CD4-positive, alpha-beta T cell (primary cell): ENCODE data around the gene MREG. TPM values are rescaled to one million over a fixed set of nuclear protein-coding genes. Genes with fewer than 3 reads are reported as not detected.

ENCODE experiments used
- ATAC-seq: fragments of 200-7000 bp; cut with Tn5 transposase; one replicate; pipeline ENCODE4 v1.10.0; 2022; ENCODE audit warnings: mild to moderate bottlenecking; ENCODE audit not compliant: poor library complexity
- CTCF ChIA-PET: fragments of 350-600 bp; sonication (Branson Sonifier 250); formaldehyde crosslinking; loops from one replicate; lab custom pipeline; 2021; ENCODE audit warnings: antibody characterized with exemption, inconsistent platforms; lab: Charles Lee
- POLR2A ChIA-PET: fragments of 350-600 bp; sonication (Branson Sonifier 250); formaldehyde crosslinking; loops from one replicate; lab custom pipeline; 2021; ENCODE audit warnings: antibody characterized with exemption, inconsistent platforms; lab: Charles Lee
- DNase-seq, 14 experiments: peaks; one replicate each; pipeline ENCODE4 v3.0.0-alpha.2; 2013 to 2020; ENCODE audit warnings: mixed read lengths in 2 of 14
- H3K27ac ChIP-seq, 2 donors: one replicate each; pipeline versions ENCODE4 v1.5.1 to v1.7.0; 2013; ENCODE audit warnings: low read length in 2 of 2, low read depth in 1 of 2, mild to moderate bottlenecking in 1 of 2
- H3K27me3 ChIP-seq, 2 experiments: 1 replicate in 1 of 2; 2 replicates in 1 of 2; pipeline versions ENCODE4 v1.6.1 to v1.7.0; 2013; ENCODE audit warnings: low read length in 2 of 2, control low read depth in 1 of 2, mild to moderate bottlenecking in 1 of 2, moderate library complexity in 1 of 2; ENCODE audit not compliant: insufficient read depth in 2 of 2, control insufficient read depth in 1 of 2
- H3K36me3 ChIP-seq: one replicate; pipeline ENCODE4 v1.6.1; 2013; ENCODE audit warnings: low read length, control low read depth; ENCODE audit not compliant: insufficient read depth
- H3K4me1 ChIP-seq: one replicate; pipeline ENCODE4 v1.6.1; 2013; ENCODE audit warnings: low read length, control low read depth; ENCODE audit not compliant: insufficient read depth
- H3K4me3 ChIP-seq: one replicate; pipeline ENCODE4 v1.5.1; 2013; ENCODE audit warnings: mild to moderate bottlenecking, low read length, moderate library complexity
- H3K9me3 ChIP-seq, 2 experiments: 1 replicate in 1 of 2; 2 replicates in 1 of 2; pipeline versions ENCODE4 v1.6.1 to v1.7.0; 2013; ENCODE audit warnings: low read length in 2 of 2, mild to moderate bottlenecking in 2 of 2, control low read depth in 1 of 2, moderate library complexity in 1 of 2; ENCODE audit not compliant: control insufficient read depth in 1 of 2, insufficient read depth in 1 of 2
- H3K27ac Mint-ChIP-seq: one replicate; pipeline ENCODE4 v1.8.0; 2020; ENCODE audit warnings: mixed read lengths
- H3K27me3 Mint-ChIP-seq: one replicate; pipeline ENCODE4 v1.8.0; 2021; ENCODE audit warnings: mixed read lengths
- H3K36me3 Mint-ChIP-seq: one replicate; pipeline ENCODE4 v1.8.0; 2021; ENCODE audit warnings: low read depth, mixed read lengths
- H3K4me1 Mint-ChIP-seq: one replicate; pipeline ENCODE4 v1.8.0; 2021; ENCODE audit warnings: low read depth, mixed read lengths
- H3K4me3 Mint-ChIP-seq: one replicate; pipeline ENCODE4 v1.8.0; 2020; ENCODE audit warnings: mild to moderate bottlenecking, mixed read lengths
- H3K9me3 Mint-ChIP-seq: one replicate; pipeline ENCODE4 v1.8.0; 2020; ENCODE audit warnings: mixed read lengths
- intact Hi-C, 2 experiments: fragments of 100-400 bp; cut with DNase I in 1 of 2; cut with micrococcal nuclease in 1 of 2; formaldehyde crosslinking; loops; one replicate each; pipeline versions ENCODE4 v1.15.1 to v1.9.0; 2023 to 2025; cut with DNase I, micrococcal nuclease
- total RNA-seq, 174 experiments: library from RNA in 2 of 174; stranded (reverse) in 2 of 174; gene quantifications; one replicate each; pipeline ENCODE4 v1.2.3 and lab custom pipeline; 2021 to 2026
- TF ChIP-seq, protein P1 (sequence below): fragments of 200-600 bp; IDR thresholded peaks from one replicate; pipeline ENCODE4 v1.8.0; 2022; ENCODE audit warnings: antibody characterized with exemption, mild to moderate bottlenecking

Gene MREG
- total RNA-seq, 2 experiments from 2014 or later: 1.8 to 2.8 TPM

- POLR2A ChIA-PET: no interaction called here
- DNase-seq (no peak), ATAC-seq (no peak)
- Histone ChIP-seq H3K36me3 (peaks cover 36% of the 10 kb centered on the region), H3K9me3 (no peaks in the 10 kb centered on the region), H3K27me3 (no peaks in the 10 kb centered on the region), H3K4me3 (no peak overlapping the region), H3K27ac (no peak overlapping the region), H3K4me1 (no peaks in the 10 kb centered on the region)
- H3K9me3 Mint-ChIP-seq: no peaks in the 10 kb centered on the region
- H3K36me3 Mint-ChIP-seq: peaks cover 69% of the 10 kb centered on the region
- no peak overlapping the region for H3K27ac Mint-ChIP-seq
- CTCF ChIA-PET: interaction anchor here (0.9 kb wide), 1 partner anchor 9 kb away, joined by 3 read pairs; no protein-coding TSS in a partner anchor
- intact Hi-C loops: no loop called here
- TF ChIP-seq, protein P1, sequence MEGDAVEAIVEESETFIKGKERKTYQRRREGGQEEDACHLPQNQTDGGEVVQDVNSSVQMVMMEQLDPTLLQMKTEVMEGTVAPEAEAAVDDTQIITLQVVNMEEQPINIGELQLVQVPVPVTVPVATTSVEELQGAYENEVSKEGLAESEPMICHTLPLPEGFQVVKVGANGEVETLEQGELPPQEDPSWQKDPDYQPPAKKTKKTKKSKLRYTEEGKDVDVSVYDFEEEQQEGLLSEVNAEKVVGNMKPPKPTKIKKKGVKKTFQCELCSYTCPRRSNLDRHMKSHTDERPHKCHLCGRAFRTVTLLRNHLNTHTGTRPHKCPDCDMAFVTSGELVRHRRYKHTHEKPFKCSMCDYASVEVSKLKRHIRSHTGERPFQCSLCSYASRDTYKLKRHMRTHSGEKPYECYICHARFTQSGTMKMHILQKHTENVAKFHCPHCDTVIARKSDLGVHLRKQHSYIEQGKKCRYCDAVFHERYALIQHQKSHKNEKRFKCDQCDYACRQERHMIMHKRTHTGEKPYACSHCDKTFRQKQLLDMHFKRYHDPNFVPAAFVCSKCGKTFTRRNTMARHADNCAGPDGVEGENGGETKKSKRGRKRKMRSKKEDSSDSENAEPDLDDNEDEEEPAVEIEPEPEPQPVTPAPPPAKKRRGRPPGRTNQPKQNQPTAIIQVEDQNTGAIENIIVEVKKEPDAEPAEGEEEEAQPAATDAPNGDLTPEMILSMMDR: no peak
- H3K27me3 Mint-ChIP-seq: no peaks in the 10 kb centered on the region
- H3K4me3 Mint-ChIP-seq: no peak overlapping the region
- H3K4me1 Mint-ChIP-seq: no peaks in the 10 kb centered on the region
These were observed 28.1 kb upstream of the MREG start for GRCh38 chr2:216041438-216041837.

DNA sequence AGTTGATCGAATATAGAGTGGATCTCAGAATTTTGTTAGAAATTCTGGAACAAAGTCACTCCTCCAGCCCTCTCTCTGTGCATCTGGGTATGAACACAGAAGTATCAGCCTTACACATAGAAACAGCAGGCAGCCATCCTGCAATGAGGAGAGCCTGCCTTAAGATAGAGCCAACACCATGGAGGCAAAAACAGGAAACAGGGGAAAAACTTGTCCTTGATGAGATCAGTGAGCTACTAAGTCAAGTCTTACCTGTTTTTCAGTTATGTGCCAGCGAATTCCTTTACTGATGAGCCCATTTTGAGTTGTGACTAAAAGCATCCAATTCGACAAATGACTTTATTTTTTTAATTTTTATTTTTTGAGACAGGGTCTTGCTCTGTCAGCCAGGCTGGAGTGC, 26.6 kb upstream of the MREG start:
- Histone ChIP-seq H3K4me1 (no peaks in the 10 kb centered on the region), H3K27me3 (no peaks in the 10 kb centered on the region), H3K27ac (no peak overlapping the region), H3K36me3 (peaks cover 44% of the 10 kb centered on the region), H3K4me3 (no peak overlapping the region), H3K9me3 (no peaks in the 10 kb centered on the region)
- TF ChIP-seq, protein P1: no peak
- DNase-seq (no peak), ATAC-seq (no peak)
- Mint-ChIP-seq H3K9me3 (no peaks in the 10 kb centered on the region), H3K4me3 (no peak overlapping the region), H3K27ac (no peak overlapping the region), H3K36me3 (peaks cover 63% of the 10 kb centered on the region), H3K4me1 (no peaks in the 10 kb centered on the region), H3K27me3 (no peaks in the 10 kb centered on the region)
- CTCF ChIA-PET: no interaction called here
- intact Hi-C loops: loop anchor here in 1 of 2 experiments (5.0 to 10.0 kb wide), 2 partner anchors 102 to 455 kb away; partner anchors contain the start of gene RPL37A
- POLR2A ChIA-PET: no interaction called here

- no peak overlapping the region for H3K27ac Mint-ChIP-seq
- H3K27me3 Mint-ChIP-seq: no peaks in the 10 kb centered on the region
- Histone ChIP-seq H3K9me3 (no peaks in the 10 kb centered on the region), H3K4me3 (no peak overlapping the region), H3K27me3 (no peaks in the 10 kb centered on the region), H3K4me1 (peaks cover 5% of the 10 kb centered on the region), H3K36me3 (peaks cover 28% of the 10 kb centered on the region), H3K27ac (no peak overlapping the region)
- ATAC-seq (peak; percentile 93), DNase-seq (peak; percentile 64 to 85 (median 75))
- H3K4me1 Mint-ChIP-seq: peaks cover 23% of the 10 kb centered on the region
- ChIA-PET CTCF (interaction anchor here (0.7 to 2.3 kb wide), 9 partner anchors 9 to 632 kb away, joined by 3 to 10 read pairs (median 4); no protein-coding TSS in a partner anchor), POLR2A (interaction anchor here (0.6 to 1.0 kb wide), 2 partner anchors 24 to 100 kb away, joined by 3 to 5 read pairs; no protein-coding TSS in a partner anchor)
- intact Hi-C loops: loop anchor here (1.0 to 10.0 kb wide), 4 partner anchors 81 to 632 kb away; partner anchors contain the start of gene RPL37A (in 1 of the 2)
- TF ChIP-seq, protein P1: peak; percentile 92
- H3K9me3 Mint-ChIP-seq: no peaks in the 10 kb centered on the region
- no peak overlapping the region for H3K4me3 Mint-ChIP-seq
- H3K36me3 Mint-ChIP-seq: peaks cover 35% of the 10 kb centered on the region
These were observed 20.7 kb upstream of the MREG start for GRCh38 chr2:216034065-216034464.
